ENCODE measurements around the gene SH3PXD2A. TPM values are rescaled to one million over a fixed set of nuclear protein-coding genes. Genes with fewer than 3 reads are reported as not detected.

The SH3PXD2A gene
- total RNA-seq, 4 donors from 2014 or later: 128 to 154 (median 136) TPM

- peaks cover 4 to 100% (median 84%) of the 10 kb centered on the region in 4 donors for H3K4me1 ChIP-seq
These were observed 206.5 kb downstream of the SH3PXD2A start for GRCh38 chr10:103648636-103649532.

GRCh38 chr10:103648251-103648635 is 207.1 kb downstream of the SH3PXD2A start:
- 31% methylated on average over 8 of the region's 8 CpGs for WGBS, 2 donors
- TF ChIP-seq EP300 (IDR thresholded peaks at IDR 0.05): no peak
- TF ChIP-seq CTCF (IDR thresholded peaks at IDR 0.05): no peak
- TF ChIP-seq POLR2A (IDR thresholded peaks at IDR 0.05): no peak
- Histone ChIP-seq H3K4me1 (peaks cover 4 to 100% (median 81%) of the 10 kb centered on the region in 4 donors), H3K27ac (peak overlapping the region; percentile 57 to 90 (median 79)), H3K27me3 (no peaks in the 10 kb centered on the region), H3K4me3 (no peak overlapping the region), H3K9me3 (no peaks in the 10 kb centered on the region), H3K36me3 (peaks cover 0 to 9% (median 0%) of the 10 kb centered on the region in 3 donors)
- DNase-seq (ENCODE audit: low spot score in 2 of 2): no peak

More at GRCh38 chr10:103648636-103649532, 206.5 kb downstream of the SH3PXD2A start:
- Histone ChIP-seq H3K27me3 (no peaks in the 10 kb centered on the region), H3K9me3 (no peaks in the 10 kb centered on the region), H3K36me3 (peaks cover 0 to 9% (median 0%) of the 10 kb centered on the region in 3 donors), H3K27ac (peak overlapping the region; percentile 57 to 90 (median 79)), H3K4me3 (no peak overlapping the region)
- TF ChIP-seq CTCF (IDR thresholded peaks at IDR 0.05) (no peak), POLR2A (IDR thresholded peaks at IDR 0.05) (no peak), EP300 (IDR thresholded peaks at IDR 0.05) (peak in 1 of 2 donors; percentile 39)
- no peak for DNase-seq (ENCODE audit: low spot score in 2 of 2)
- WGBS, 2 donors: 21 to 28% methylated on average over 18 of the region's 18 CpGs

GRCh38 chr10:103646304-103646703 is 209.1 kb downstream of the SH3PXD2A start:
- Histone ChIP-seq H3K4me3 (no peak overlapping the region), H3K27me3 (no peaks in the 10 kb centered on the region), H3K9me3 (no peaks in the 10 kb centered on the region), H3K4me1 (peaks cover 4 to 100% (median 67%) of the 10 kb centered on the region in 4 donors), H3K36me3 (peaks cover 0 to 9% (median 0%) of the 10 kb centered on the region in 3 donors), H3K27ac (peak overlapping the region; percentile 15 to 90 (median 72))
- 94% methylated on average over 3 of the region's 3 CpGs for WGBS, 2 donors
- DNase-seq (ENCODE audit: low spot score in 2 of 2): no peak
- TF ChIP-seq CTCF (IDR thresholded peaks at IDR 0.05) (no peak), POLR2A (IDR thresholded peaks at IDR 0.05) (no peak), EP300 (IDR thresholded peaks at IDR 0.05) (no peak)

GRCh38 chr10:103645141-103646054 is 210.0 kb downstream of the SH3PXD2A start:
- Histone ChIP-seq H3K27me3 (no peaks in the 10 kb centered on the region), H3K36me3 (peaks cover 0 to 9% (median 0%) of the 10 kb centered on the region in 3 donors), H3K27ac (peak overlapping the region; percentile 11 to 90 (median 51)), H3K4me3 (no peak overlapping the region), H3K4me1 (peaks cover 4 to 100% (median 63%) of the 10 kb centered on the region in 4 donors), H3K9me3 (no peaks in the 10 kb centered on the region)
- no peak for DNase-seq (ENCODE audit: low spot score in 2 of 2)
- TF ChIP-seq EP300 (IDR thresholded peaks at IDR 0.05) (peak in 1 of 2 donors; percentile 57), POLR2A (IDR thresholded peaks at IDR 0.05) (no peak)
- 28 to 50% methylated on average over 10 to 12 of the region's 12 CpGs for WGBS, 2 donors

GRCh38 chr10:103643381-103643780 is 212.0 kb downstream of the SH3PXD2A start:
- Histone ChIP-seq H3K9me3 (no peaks in the 10 kb centered on the region), H3K4me3 (no peak overlapping the region), H3K27me3 (no peaks in the 10 kb centered on the region), H3K36me3 (peaks cover 0 to 9% (median 0%) of the 10 kb centered on the region in 3 donors), H3K27ac (peak overlapping the region in 3 of 4 donors; percentile 22 to 90 (median 77)), H3K4me1 (peaks cover 2 to 100% (median 53%) of the 10 kb centered on the region in 4 donors)
- 57 to 67% methylated on average over 7 of the region's 7 CpGs for WGBS, 2 donors
- no peak for DNase-seq (ENCODE audit: low spot score in 2 of 2)
- TF ChIP-seq EP300 (IDR thresholded peaks at IDR 0.05) (no peak), CTCF (IDR thresholded peaks at IDR 0.05) (no peak), POLR2A (IDR thresholded peaks at IDR 0.05) (no peak)
